Esophagus squamous epithelium (tissue), 4 donors: Measurements from ENCODE around the gene ACAP3.

Experiments
- POLR2A ChIP-seq, 4 donors: fragments of 450-650 bp; IDR thresholded peaks; one replicate each; pipeline ENCODE4 v1.6.1; 2017; ENCODE audit warnings: antibody characterized with exemption in 4 of 4, mild to moderate bottlenecking in 4 of 4, moderate library complexity in 3 of 4
- TF ChIP-seq, protein P1 (sequence below), 6 experiments: fragments of 450-650 bp in 4 of 6; fragments of 200-600 bp in 2 of 6; sonication (generic) in 2 of 6; IDR thresholded peaks; one replicate each; pipeline ENCODE4 v1.5.1; 2016 to 2019; ENCODE audit warnings: antibody characterized with exemption in 6 of 6, mild to moderate bottlenecking in 4 of 6, moderate library complexity in 4 of 6

- TF ChIP-seq, protein P1, sequence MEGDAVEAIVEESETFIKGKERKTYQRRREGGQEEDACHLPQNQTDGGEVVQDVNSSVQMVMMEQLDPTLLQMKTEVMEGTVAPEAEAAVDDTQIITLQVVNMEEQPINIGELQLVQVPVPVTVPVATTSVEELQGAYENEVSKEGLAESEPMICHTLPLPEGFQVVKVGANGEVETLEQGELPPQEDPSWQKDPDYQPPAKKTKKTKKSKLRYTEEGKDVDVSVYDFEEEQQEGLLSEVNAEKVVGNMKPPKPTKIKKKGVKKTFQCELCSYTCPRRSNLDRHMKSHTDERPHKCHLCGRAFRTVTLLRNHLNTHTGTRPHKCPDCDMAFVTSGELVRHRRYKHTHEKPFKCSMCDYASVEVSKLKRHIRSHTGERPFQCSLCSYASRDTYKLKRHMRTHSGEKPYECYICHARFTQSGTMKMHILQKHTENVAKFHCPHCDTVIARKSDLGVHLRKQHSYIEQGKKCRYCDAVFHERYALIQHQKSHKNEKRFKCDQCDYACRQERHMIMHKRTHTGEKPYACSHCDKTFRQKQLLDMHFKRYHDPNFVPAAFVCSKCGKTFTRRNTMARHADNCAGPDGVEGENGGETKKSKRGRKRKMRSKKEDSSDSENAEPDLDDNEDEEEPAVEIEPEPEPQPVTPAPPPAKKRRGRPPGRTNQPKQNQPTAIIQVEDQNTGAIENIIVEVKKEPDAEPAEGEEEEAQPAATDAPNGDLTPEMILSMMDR (IDR thresholded peaks at IDR 0.05), result no peak
- no peak for TF ChIP-seq POLR2A (IDR thresholded peaks at IDR 0.05)
Observed at GRCh38 chr1:1278620-1279019, 29.1 kb downstream of the ACAP3 start.
